HG03097 (cell line): ENCODE measurements around the gene TSPAN17.

Experiments
- ATAC-seq: cut with Tn5 transposase; IDR thresholded peaks from one replicate; pipeline ENCODE4 v1.9.1; 2021; ENCODE audit not compliant: unreplicated experiment, low FRiP score

Gene TSPAN17

GRCh38 chr5:176658817-176659511, 11.7 kb downstream of the TSPAN17 start:
- ATAC-seq, result no peak

- no peak for ATAC-seq
Measured at GRCh38 chr5:176659512-176659839, 12.2 kb downstream of the TSPAN17 start.

GRCh38 chr5:176659860-176660461, 12.7 kb downstream of the TSPAN17 start:
- no peak for ATAC-seq

- no peak for ATAC-seq
Measured at GRCh38 chr5:176660530-176660859, 13.2 kb downstream of the TSPAN17 start.

- ATAC-seq, result no peak
Measured at GRCh38 chr5:176660860-176661641, 13.8 kb downstream of the TSPAN17 start.

GRCh38 chr5:176661676-176662075, 14.4 kb downstream of the TSPAN17 start:
- no peak for ATAC-seq

GRCh38 chr5:176662371-176663333, 15.4 kb downstream of the TSPAN17 start:
- no peak for ATAC-seq

GRCh38 chr5:176663566-176663965, 16.3 kb downstream of the TSPAN17 start:
- ATAC-seq, result no peak

- ATAC-seq, result no peak
Measured at GRCh38 chr5:176664479-176664878, 17.2 kb downstream of the TSPAN17 start.

- ATAC-seq, result no peak
Measured at GRCh38 chr5:176664886-176665285, 17.6 kb downstream of the TSPAN17 start.

GRCh38 chr5:176665517-176665916, 18.2 kb downstream of the TSPAN17 start:
- ATAC-seq, result no peak

GRCh38 chr5:176667637-176668036, 20.4 kb downstream of the TSPAN17 start:
- ATAC-seq, result no peak

GRCh38 chr5:176670449-176670848, 23.2 kb downstream of the TSPAN17 start:
- ATAC-seq, result no peak

GRCh38 chr5:176671399-176671798, 24.1 kb downstream of the TSPAN17 start:
- ATAC-seq, result no peak

GRCh38 chr5:176671890-176672747, 24.8 kb downstream of the TSPAN17 start:
- no peak for ATAC-seq

- ATAC-seq, result no peak
Measured at GRCh38 chr5:176673651-176674583, 26.6 kb downstream of the TSPAN17 start.

GRCh38 chr5:176674799-176675198, 27.5 kb downstream of the TSPAN17 start:
- ATAC-seq, result no peak

- ATAC-seq, result no peak
Measured at GRCh38 chr5:176675676-176676360, 28.5 kb downstream of the TSPAN17 start.
